Measurements from ENCODE around the gene NR2C2.

The NR2C2 gene

DNA sequence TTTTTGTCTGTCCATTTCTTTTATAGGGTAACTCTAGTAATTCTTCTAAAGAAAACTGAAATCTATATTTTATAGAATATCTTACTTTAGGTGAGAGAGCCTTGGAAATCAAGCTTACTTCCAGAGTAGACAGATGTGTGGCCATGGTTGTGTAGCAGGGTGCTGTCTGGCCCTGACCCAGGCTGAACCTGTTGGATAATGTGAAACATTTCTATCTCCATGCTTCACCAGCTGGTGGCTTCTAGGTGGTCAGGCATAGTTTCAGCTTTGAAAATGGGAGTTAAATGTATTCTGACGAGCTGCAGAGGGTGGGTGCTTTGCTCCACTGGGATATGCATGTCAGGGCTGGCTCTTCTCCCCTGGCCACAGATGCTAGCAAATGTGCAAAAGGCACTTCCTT, 20.8 kb upstream of the NR2C2 start:
- DNase-seq (ENCODE audit: low read depth) = no peak
- TF ChIP-seq MYC (IDR thresholded peaks at IDR 0.05; ENCODE audit: low read depth, low read length) = no peak
- TF ChIP-seq, protein P1, sequence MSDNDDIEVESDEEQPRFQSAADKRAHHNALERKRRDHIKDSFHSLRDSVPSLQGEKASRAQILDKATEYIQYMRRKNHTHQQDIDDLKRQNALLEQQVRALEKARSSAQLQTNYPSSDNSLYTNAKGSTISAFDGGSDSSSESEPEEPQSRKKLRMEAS (IDR thresholded peaks at IDR 0.05; ENCODE audit: low read depth, low read length) = no peak
- TF ChIP-seq, protein P2, sequence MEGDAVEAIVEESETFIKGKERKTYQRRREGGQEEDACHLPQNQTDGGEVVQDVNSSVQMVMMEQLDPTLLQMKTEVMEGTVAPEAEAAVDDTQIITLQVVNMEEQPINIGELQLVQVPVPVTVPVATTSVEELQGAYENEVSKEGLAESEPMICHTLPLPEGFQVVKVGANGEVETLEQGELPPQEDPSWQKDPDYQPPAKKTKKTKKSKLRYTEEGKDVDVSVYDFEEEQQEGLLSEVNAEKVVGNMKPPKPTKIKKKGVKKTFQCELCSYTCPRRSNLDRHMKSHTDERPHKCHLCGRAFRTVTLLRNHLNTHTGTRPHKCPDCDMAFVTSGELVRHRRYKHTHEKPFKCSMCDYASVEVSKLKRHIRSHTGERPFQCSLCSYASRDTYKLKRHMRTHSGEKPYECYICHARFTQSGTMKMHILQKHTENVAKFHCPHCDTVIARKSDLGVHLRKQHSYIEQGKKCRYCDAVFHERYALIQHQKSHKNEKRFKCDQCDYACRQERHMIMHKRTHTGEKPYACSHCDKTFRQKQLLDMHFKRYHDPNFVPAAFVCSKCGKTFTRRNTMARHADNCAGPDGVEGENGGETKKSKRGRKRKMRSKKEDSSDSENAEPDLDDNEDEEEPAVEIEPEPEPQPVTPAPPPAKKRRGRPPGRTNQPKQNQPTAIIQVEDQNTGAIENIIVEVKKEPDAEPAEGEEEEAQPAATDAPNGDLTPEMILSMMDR (IDR thresholded peaks at IDR 0.05; ENCODE audit: low read depth, low read length) = no peak
- TF ChIP-seq POLR2A (IDR thresholded peaks at IDR 0.05; ENCODE audit: extremely low read depth, insufficient read length) = no peak
- H3K4me3 ChIP-seq (ENCODE audit: low read depth, low read length) = no peak overlapping the region

DNA sequence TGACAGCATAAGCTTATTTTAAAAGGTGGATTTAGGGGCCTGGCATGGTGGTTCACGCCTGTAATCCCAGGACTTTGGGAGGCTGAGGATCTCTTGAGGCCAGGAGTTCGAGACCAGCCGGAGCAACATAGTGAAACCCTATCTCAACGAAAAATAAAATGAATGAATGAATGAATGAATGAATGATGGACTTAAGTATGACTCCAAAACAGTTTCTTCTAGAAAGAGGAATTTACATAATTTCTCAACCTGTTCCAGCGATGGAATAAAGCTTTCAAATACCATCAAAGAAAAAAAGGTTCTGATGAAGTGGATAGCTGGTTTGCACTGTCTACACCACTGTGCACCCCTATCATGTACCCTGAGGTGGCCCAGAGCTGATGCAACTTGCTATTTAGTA, 20.1 kb upstream of the NR2C2 start:
- no peak overlapping the region for H3K4me3 ChIP-seq (ENCODE audit: low read depth, low read length)
- TF ChIP-seq POLR2A (IDR thresholded peaks at IDR 0.05; ENCODE audit: extremely low read depth, insufficient read length) (no peak), MYC (IDR thresholded peaks at IDR 0.05; ENCODE audit: low read depth, low read length) (no peak)
- TF ChIP-seq, protein P2 (IDR thresholded peaks at IDR 0.05; ENCODE audit: low read depth, low read length) = no peak
- TF ChIP-seq, protein P1 (IDR thresholded peaks at IDR 0.05; ENCODE audit: low read depth, low read length) = no peak
- no peak for DNase-seq (ENCODE audit: low read depth)

DNA sequence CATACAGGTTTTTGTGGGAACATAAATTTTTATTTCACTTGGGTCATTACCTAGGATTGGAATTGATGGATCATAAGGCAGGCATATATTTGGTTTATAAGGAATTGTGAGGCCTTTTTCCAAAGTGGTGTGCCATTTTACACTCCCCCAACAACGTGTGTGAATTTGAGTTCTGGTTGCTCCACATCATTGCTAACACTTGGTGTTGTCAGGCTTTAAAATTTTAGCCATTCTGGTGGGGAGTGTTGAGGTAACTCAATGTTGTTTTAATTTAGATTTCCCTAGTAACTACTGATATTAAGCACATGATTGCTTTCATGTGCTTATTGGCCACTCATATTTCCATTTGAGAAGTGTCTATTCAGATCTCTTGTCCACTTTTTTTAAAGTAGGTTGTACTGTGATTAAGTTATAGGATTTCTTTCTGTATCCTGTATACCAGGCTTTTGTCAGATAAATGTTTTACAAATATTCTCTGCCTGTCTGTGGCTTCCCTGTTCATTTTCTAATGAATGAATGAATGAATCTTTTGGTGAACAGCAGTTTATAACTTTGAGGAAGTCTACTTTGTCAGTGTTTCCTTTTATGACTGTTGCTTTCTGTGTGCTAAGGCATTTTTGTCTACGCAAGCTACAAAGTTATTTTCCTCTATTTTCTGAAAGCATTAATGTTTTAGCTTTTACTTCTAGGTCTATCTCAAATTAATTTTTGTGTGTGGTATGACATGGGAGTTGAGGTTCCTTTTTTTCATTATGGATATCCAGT, 17.9 kb upstream of the NR2C2 start:
- TF ChIP-seq, protein P1 (IDR thresholded peaks at IDR 0.05; ENCODE audit: low read depth, low read length) = no peak
- TF ChIP-seq, protein P2 (IDR thresholded peaks at IDR 0.05; ENCODE audit: low read depth, low read length) = no peak
- TF ChIP-seq POLR2A (IDR thresholded peaks at IDR 0.05; ENCODE audit: extremely low read depth, insufficient read length) (no peak), MYC (IDR thresholded peaks at IDR 0.05; ENCODE audit: low read depth, low read length) (no peak)
- no peak for DNase-seq (ENCODE audit: low read depth)
- H3K4me3 ChIP-seq (ENCODE audit: low read depth, low read length) = no peak overlapping the region

DNA sequence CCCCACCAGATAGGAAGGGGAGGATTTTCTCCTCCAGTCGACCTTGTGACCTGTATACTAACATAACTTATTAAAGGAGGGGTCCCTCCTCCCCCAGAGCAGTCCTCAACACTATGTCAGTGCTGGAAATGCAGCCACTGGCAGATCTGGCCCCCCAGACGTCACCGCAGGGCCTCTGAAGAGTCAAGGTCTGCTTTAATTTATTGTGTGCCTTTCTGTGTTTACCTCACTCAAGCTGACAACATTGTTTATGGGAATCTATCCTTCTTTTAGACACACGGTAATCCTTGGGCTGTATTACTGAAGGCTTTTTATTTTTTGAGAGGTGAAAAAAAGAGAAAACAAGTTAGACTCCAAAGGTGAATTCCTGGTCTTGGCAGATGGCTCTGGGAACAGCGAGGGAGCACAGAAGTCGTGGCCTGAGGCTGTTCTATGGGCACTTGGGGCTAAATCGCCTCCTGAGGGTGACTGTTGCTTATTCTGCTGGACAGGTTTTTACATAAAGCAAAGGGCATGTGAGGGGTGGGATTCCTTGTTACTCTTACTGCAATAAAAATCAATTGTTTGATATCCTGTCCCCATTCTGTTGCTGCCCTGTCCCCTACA, 13.5 kb upstream of the NR2C2 start:
- DNase-seq (ENCODE audit: low read depth) = no peak
- TF ChIP-seq, protein P1 (IDR thresholded peaks at IDR 0.05; ENCODE audit: low read depth, low read length) = no peak
- TF ChIP-seq POLR2A (IDR thresholded peaks at IDR 0.05; ENCODE audit: extremely low read depth, insufficient read length) (no peak), MYC (IDR thresholded peaks at IDR 0.05; ENCODE audit: low read depth, low read length) (no peak)
- H3K4me3 ChIP-seq (ENCODE audit: low read depth, low read length) = no peak overlapping the region

DNA sequence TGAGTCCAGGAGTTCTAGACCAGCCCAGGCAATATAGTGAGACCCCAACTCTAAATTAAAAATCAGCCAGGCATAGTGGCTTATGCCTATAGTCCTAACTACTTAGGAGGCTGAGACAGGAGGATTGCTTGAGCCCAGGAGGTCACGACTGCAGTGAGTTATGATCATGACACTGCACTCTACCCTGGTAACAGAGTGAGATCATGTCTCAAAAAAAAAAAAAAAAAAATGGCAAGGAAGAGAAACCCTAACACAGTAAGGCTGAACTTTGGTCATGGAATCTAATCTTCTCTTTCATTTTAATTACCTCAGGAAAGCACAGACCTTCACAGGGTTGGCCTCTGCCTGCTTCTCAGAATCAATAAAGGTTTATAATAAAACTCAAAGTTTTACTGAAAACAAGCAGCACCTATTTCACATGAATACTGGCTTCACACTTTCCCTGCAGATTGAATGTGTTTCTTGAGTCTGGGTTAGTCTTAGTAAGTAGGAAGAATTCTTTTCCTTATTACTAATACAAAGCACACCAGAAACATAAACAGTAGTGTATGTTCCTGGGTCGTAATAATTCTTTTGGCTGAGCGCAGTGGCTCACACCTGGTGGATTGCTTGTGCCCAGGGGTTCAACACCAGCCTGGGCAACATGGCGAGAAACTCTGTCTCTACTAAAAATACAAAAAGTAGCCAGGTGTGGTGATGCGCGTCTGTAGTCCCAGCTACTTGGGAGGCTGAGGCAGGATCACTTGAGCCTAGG, 11.6 kb upstream of the NR2C2 start:
- TF ChIP-seq, protein P1 (IDR thresholded peaks at IDR 0.05; ENCODE audit: low read depth, low read length) = no peak
- TF ChIP-seq POLR2A (IDR thresholded peaks at IDR 0.05; ENCODE audit: extremely low read depth, insufficient read length) (no peak), MYC (IDR thresholded peaks at IDR 0.05; ENCODE audit: low read depth, low read length) (no peak)
- TF ChIP-seq, protein P2 (IDR thresholded peaks at IDR 0.05; ENCODE audit: low read depth, low read length) = no peak
- no peak overlapping the region for H3K4me3 ChIP-seq (ENCODE audit: low read depth, low read length)
- no peak for DNase-seq (ENCODE audit: low read depth)

Measured in NB4 (cell line).